GM18867 (cell line): ENCODE data around the gene GABPA.

Experiments
- ATAC-seq: cut with Tn5 transposase; IDR thresholded peaks from one replicate; pipeline ENCODE4 v1.9.1; 2021; ENCODE audit warnings: mild to moderate bottlenecking, moderate library complexity; ENCODE audit not compliant: unreplicated experiment

The GABPA gene

GRCh38 chr21:25801217-25802014, 66.6 kb downstream of the GABPA start:
- ATAC-seq = peak; percentile 99

DNA sequence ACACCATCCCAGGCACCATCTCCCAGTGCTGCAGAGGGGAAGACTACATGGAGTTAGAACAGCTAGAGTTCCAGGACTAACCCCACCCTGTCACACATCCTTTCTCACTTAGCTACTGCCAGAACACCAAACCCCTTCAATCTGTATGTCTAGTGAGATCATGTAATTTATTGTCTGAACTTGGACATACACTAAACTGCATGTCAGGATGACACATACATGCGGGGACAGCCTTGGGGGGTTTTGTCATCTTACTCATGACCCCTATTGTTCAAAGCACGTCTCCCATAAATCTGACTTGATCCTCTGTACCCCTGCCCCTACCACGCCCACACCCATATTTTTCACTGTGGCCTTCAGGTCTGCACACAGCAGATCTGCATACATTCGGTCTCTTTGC, 71.3 kb downstream of the GABPA start:
- no peak for ATAC-seq

DNA sequence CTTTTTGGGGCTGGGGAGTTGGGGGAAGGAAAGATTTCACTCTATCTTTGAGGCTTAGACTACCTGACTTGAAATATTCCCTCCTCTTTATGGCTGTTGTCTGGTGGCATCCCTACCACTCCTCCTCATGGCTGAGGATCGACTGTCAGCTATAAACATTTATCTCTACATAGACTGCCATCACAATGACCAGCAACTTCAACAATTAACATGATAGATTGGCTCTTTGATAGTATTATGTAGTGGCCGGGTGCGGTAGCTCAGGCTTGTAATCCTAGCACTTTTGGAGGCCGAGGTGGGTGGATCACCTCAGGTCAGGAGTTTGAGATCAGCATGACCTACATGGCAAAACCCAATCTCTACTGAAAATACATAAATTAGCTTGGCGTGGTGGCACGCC, 72.4 kb downstream of the GABPA start:
- ATAC-seq = no peak

- no peak for ATAC-seq
These were observed 74.2 kb downstream of the GABPA start for GRCh38 chr21:25809013-25809412.

DNA sequence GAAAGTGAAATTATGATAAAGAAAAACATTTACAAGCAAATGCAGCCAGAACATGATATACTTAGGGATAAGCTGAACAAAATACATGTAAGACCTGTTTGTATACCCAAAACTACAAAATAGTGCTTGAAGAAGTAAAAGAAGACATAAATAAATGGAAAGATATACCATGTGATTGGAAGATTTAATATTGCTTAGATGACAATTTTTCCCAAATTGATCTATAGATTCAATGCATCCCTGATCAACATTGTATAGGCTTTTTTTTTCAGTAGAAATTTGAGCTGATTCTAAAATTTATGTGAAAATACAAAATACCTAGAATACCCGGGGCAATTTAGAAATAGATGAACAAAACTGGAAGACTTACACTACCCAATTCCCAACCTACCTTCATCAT, 76.4 kb downstream of the GABPA start:
- no peak for ATAC-seq

- ATAC-seq = no peak
These were observed 79.1 kb downstream of the GABPA start for GRCh38 chr21:25813917-25814316.

GRCh38 chr21:25818121-25818520, 83.3 kb downstream of the GABPA start:
- no peak for ATAC-seq

DNA sequence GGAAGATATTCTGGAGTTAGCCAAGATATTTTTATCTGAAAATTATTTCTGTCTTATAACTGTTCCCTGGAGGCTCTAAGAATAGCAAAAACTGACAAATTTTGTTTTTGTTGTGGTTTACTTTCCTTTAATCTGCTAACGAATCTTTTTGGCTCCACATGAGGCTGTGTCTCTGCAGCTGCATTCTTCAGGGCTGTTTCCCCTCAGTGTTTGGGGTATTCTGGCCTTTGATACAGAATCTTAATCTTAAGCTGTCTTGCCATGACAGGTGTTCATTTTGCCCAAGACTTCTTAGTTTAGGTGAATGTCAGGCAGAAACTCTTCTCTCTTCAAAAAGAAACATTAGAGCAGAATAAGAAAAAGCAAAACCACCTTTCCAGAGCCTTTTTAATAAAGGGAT, 83.8 kb downstream of the GABPA start:
- ATAC-seq = no peak
